ENCODE data around the gene SPINT1. TPM values are rescaled to one million over a fixed set of nuclear protein-coding genes. Genes with fewer than 3 reads are reported as not detected.
A peak's percentile ranks its signal among the peaks of the same experiment; 100 is the strongest.

The SPINT1 gene
- total RNA-seq, 1 experiment from 2014 or later = 177 TPM

GRCh38 chr15:40857601-40858341 is 13.9 kb downstream of the SPINT1 start:
- ChIA-PET POLR2A (ENCODE audit: unreplicated experiment) (interaction anchor here (0.5 to 0.6 kb wide), 2 partner anchors 33 to 108 kb away, joined by 3 to 8 read pairs; no protein-coding TSS in a partner anchor), CTCF (interaction anchor here (0.6 to 3.8 kb wide), 25 partner anchors 11 to 162 kb away, joined by 3 to 80 read pairs (median 5); partner anchors contain the start of genes DNAJC17, RHOV, SPINT1 and VPS18)
- intact Hi-C loops (cut with micrococcal nuclease) = loop anchor here (1.0 to 5.0 kb wide), 4 partner anchors 37 to 160 kb away; partner anchors contain the start of gene VPS18
- Histone ChIP-seq H3K9me2 (replicated peaks; ENCODE audit: low read length) (no peaks in the 10 kb centered on the region), H3K9ac (ENCODE audit: low read length) (peak overlapping the region; percentile 64), H3K4me3 (ENCODE audit: low read length) (no peak overlapping the region), H3K4me2 (ENCODE audit: low read length) (peak overlapping the region; percentile 64), H3K27ac (ENCODE audit: low read length) (peak overlapping the region; percentile 94), H2AFZ (ENCODE audit: low read length) (no peak overlapping the region; the same call in 1 of the 2 replicates), H3K4me1 (ENCODE audit: insufficient read depth, low read length) (peaks cover 39% of the 10 kb centered on the region), H4K20me1 (ENCODE audit: low read length) (no peaks in the 10 kb centered on the region), H3K9me3 (ENCODE audit: low read length) (no peaks in the 10 kb centered on the region), H3K27me3 (ENCODE audit: low read length) (no peaks in the 10 kb centered on the region), H3K79me2 (ENCODE audit: low read length) (no peaks in the 10 kb centered on the region), H3F3A (ENCODE audit: low read length, unreplicated experiment) (peaks cover 14% of the 10 kb centered on the region), H3K36me3 (ENCODE audit: low read depth, low read length) (peaks cover 29% of the 10 kb centered on the region)
- DNase-seq (peak; percentile 97), ATAC-seq (peak; percentile 77)
- no peak for TF ChIP-seq EZH2 (IDR thresholded peaks at IDR 0.05; ENCODE audit: low read length, unreplicated experiment)
- TF ChIP-seq, protein P1, sequence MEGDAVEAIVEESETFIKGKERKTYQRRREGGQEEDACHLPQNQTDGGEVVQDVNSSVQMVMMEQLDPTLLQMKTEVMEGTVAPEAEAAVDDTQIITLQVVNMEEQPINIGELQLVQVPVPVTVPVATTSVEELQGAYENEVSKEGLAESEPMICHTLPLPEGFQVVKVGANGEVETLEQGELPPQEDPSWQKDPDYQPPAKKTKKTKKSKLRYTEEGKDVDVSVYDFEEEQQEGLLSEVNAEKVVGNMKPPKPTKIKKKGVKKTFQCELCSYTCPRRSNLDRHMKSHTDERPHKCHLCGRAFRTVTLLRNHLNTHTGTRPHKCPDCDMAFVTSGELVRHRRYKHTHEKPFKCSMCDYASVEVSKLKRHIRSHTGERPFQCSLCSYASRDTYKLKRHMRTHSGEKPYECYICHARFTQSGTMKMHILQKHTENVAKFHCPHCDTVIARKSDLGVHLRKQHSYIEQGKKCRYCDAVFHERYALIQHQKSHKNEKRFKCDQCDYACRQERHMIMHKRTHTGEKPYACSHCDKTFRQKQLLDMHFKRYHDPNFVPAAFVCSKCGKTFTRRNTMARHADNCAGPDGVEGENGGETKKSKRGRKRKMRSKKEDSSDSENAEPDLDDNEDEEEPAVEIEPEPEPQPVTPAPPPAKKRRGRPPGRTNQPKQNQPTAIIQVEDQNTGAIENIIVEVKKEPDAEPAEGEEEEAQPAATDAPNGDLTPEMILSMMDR (conservative IDR thresholded peaks at IDR 0.05; ENCODE audit: low read depth, low read length) = peak; percentile 96
- no peak for TF ChIP-seq EZH2phosphoT487 (IDR thresholded peaks at IDR 0.05; ENCODE audit: borderline replicate concordance, low read length)
- BruUV-seq (replicated peaks) = no TSS peak

GRCh38 chr15:40858706-40859105 is 14.9 kb downstream of the SPINT1 start:
- H3K79me2 ChIP-seq (ENCODE audit: low read length) = no peaks in the 10 kb centered on the region
- H3K4me2 ChIP-seq (ENCODE audit: low read length) = no peak overlapping the region
- ChIA-PET POLR2A (ENCODE audit: unreplicated experiment) (interaction anchor here (0.5 kb wide), 1 partner anchor 16 kb away, joined by 3 read pairs; no protein-coding TSS in a partner anchor), CTCF (interaction anchor here (0.5 to 3.8 kb wide), 21 partner anchors 10 to 306 kb away, joined by 3 to 80 read pairs (median 5); partner anchors contain the start of genes DNAJC17, RHOV, VPS18 and ZFYVE19)
- H3K27me3 ChIP-seq (ENCODE audit: low read length) = no peaks in the 10 kb centered on the region
- TF ChIP-seq, protein P1 (conservative IDR thresholded peaks at IDR 0.05; ENCODE audit: low read depth, low read length) = no peak
- TF ChIP-seq EZH2phosphoT487 (IDR thresholded peaks at IDR 0.05; ENCODE audit: borderline replicate concordance, low read length) = no peak
- no peak for TF ChIP-seq EZH2 (IDR thresholded peaks at IDR 0.05; ENCODE audit: low read length, unreplicated experiment)
- H3K4me1 ChIP-seq (ENCODE audit: insufficient read depth, low read length) = peaks cover 44% of the 10 kb centered on the region
- H3K9me3 ChIP-seq (ENCODE audit: low read length) = no peaks in the 10 kb centered on the region
- intact Hi-C loops (cut with micrococcal nuclease) = loop anchor here (5.0 kb wide), 1 partner anchor 159 kb away; no protein-coding TSS in a partner anchor
- ATAC-seq = no peak
- no peaks in the 10 kb centered on the region for H3K9me2 ChIP-seq (replicated peaks; ENCODE audit: low read length)
- H4K20me1 ChIP-seq (ENCODE audit: low read length) = no peaks in the 10 kb centered on the region
- H3K27ac ChIP-seq (ENCODE audit: low read length) = 0 out of 2 replicates have a peak overlapping the region, but pooled peaks have one; percentile 2
- H3K4me3 ChIP-seq (ENCODE audit: low read length) = no peak overlapping the region
- BruUV-seq (replicated peaks) = no TSS peak
- H3F3A ChIP-seq (ENCODE audit: low read length, unreplicated experiment) = peaks cover 14% of the 10 kb centered on the region
- peaks cover 29% of the 10 kb centered on the region for H3K36me3 ChIP-seq (ENCODE audit: low read depth, low read length)
- no peak for DNase-seq
- H2AFZ ChIP-seq (ENCODE audit: low read length) = no peak overlapping the region
- no peak overlapping the region for H3K9ac ChIP-seq (ENCODE audit: low read length)
